ENCODE measurements around the gene HOATZ.

The HOATZ gene

GRCh38 chr11:111514216-111515031 lies at the start of gene HOATZ:
TSS of gene HOATZ (plus strand) at chr11:111514778. CDS start at chr11:111514785, 7 bp downstream.
- no peak for DNase-seq

GRCh38 chr11:111465400-111465799 lies 49.2 kb upstream of the HOATZ start:
- no peak for DNase-seq

- DNase-seq: no peak
Measured at GRCh38 chr11:111466615-111467014, 48.0 kb upstream of the HOATZ start.

GRCh38 chr11:111469200-111469599 lies 45.4 kb upstream of the HOATZ start:
- DNase-seq: no peak

GRCh38 chr11:111472228-111472627 lies 42.4 kb upstream of the HOATZ start:
- no peak for DNase-seq

GRCh38 chr11:111474432-111474831 lies 40.1 kb upstream of the HOATZ start:
- DNase-seq: no peak

GRCh38 chr11:111476366-111476765 lies 38.2 kb upstream of the HOATZ start:
- no peak for DNase-seq

GRCh38 chr11:111476956-111477355 lies 37.6 kb upstream of the HOATZ start:
- DNase-seq: no peak

GRCh38 chr11:111477898-111478297 lies 36.7 kb upstream of the HOATZ start:
- no peak for DNase-seq

- no peak for DNase-seq
Measured at GRCh38 chr11:111479666-111480065, 34.9 kb upstream of the HOATZ start.

GRCh38 chr11:111483431-111483830 lies 31.1 kb upstream of the HOATZ start:
- no peak for DNase-seq

- no peak for DNase-seq
Measured at GRCh38 chr11:111490496-111490895, 24.1 kb upstream of the HOATZ start.

- no peak for DNase-seq
Measured at GRCh38 chr11:111494040-111494439, 20.5 kb upstream of the HOATZ start.

- DNase-seq: no peak
Measured at GRCh38 chr11:111499483-111499882, 15.1 kb upstream of the HOATZ start.

- no peak for DNase-seq
Measured at GRCh38 chr11:111500481-111500880, 14.1 kb upstream of the HOATZ start.

- DNase-seq: no peak
Measured at GRCh38 chr11:111502611-111503010, 12.0 kb upstream of the HOATZ start.

GRCh38 chr11:111510311-111510710 lies 4.3 kb upstream of the HOATZ start:
- DNase-seq: no peak

- DNase-seq: no peak
Measured at GRCh38 chr11:111512296-111513239, 2.0 kb upstream of the HOATZ start, which contains the start of gene BTG4. TSS of gene BTG4 (minus strand) at chr11:111512386. CDS start at chr11:111498776, 13,610 bp downstream.

GRCh38 chr11:111513240-111513605 lies 1.4 kb upstream of the HOATZ start:
- DNase-seq: no peak

GRCh38 chr11:111515591-111515990 lies 1.0 kb downstream of the HOATZ start:
- DNase-seq: no peak

GRCh38 chr11:111518668-111519067 lies 4.1 kb downstream of the HOATZ start:
- DNase-seq: no peak

GRCh38 chr11:111520560-111520959 lies 6.0 kb downstream of the HOATZ start:
- DNase-seq: no peak

GRCh38 chr11:111521135-111521534 lies 6.6 kb downstream of the HOATZ start:
- no peak for DNase-seq

GRCh38 chr11:111522426-111522825 lies 7.8 kb downstream of the HOATZ start:
- DNase-seq: no peak
